GM19452 (cell line): ENCODE results near the gene PGM2L1.

Experiments used
- ATAC-seq: cut with Tn5 transposase; IDR thresholded peaks from one replicate; pipeline ENCODE4 v1.9.1; 2021; ENCODE audit not compliant: unreplicated experiment

The PGM2L1 gene

GRCh38 chr11:74307434-74307833, 90.8 kb downstream of the PGM2L1 start:
- no peak for ATAC-seq

GRCh38 chr11:74306435-74307175, 91.6 kb downstream of the PGM2L1 start:
- ATAC-seq: no peak

GRCh38 chr11:74299015-74299414, 99.2 kb downstream of the PGM2L1 start:
- no peak for ATAC-seq

- no peak for ATAC-seq
These were observed 100.7 kb downstream of the PGM2L1 start for GRCh38 chr11:74297484-74297883.

GRCh38 chr11:74288911-74289310, 109.3 kb downstream of the PGM2L1 start:
- no peak for ATAC-seq

GRCh38 chr11:74288161-74288560, 110.1 kb downstream of the PGM2L1 start:
- no peak for ATAC-seq

- no peak for ATAC-seq
These were observed 113.8 kb downstream of the PGM2L1 start for GRCh38 chr11:74284466-74284865.

- no peak for ATAC-seq
These were observed 114.6 kb downstream of the PGM2L1 start for GRCh38 chr11:74283580-74284180.

- ATAC-seq: no peak
These were observed 115.3 kb downstream of the PGM2L1 start for GRCh38 chr11:74282914-74283371.

GRCh38 chr11:74282421-74282820, 115.8 kb downstream of the PGM2L1 start:
- ATAC-seq: no peak

- no peak for ATAC-seq
These were observed 117.7 kb downstream of the PGM2L1 start for GRCh38 chr11:74280494-74280893.
